Stimulated activated CD8-positive, alpha-beta memory T cell treated with anti-CD3 and anti-CD28 coated beads, Interleukin-4, amount 100 ng/mL, for 24 hours (primary cell): Measurements from ENCODE around the gene FSHR.

Source experiments
- DNase-seq: peaks from one replicate; pipeline ENCODE4 v3.0.0-alpha.2; 2020; ENCODE audit warnings: low read depth

FSHR gene

GRCh38 chr2:49111456-49111855 is 42.9 kb downstream of the FSHR start:
- no peak for DNase-seq

- DNase-seq: no peak
These were observed 43.3 kb downstream of the FSHR start for GRCh38 chr2:49111006-49111405.

- DNase-seq: no peak
These were observed 43.7 kb downstream of the FSHR start for GRCh38 chr2:49110571-49110970.

GRCh38 chr2:49108851-49109250 is 45.5 kb downstream of the FSHR start:
- DNase-seq: no peak

- DNase-seq: no peak
These were observed 45.9 kb downstream of the FSHR start for GRCh38 chr2:49108436-49108835.

GRCh38 chr2:49105506-49105905 is 48.8 kb downstream of the FSHR start:
- DNase-seq: no peak

- DNase-seq: no peak
These were observed 52.2 kb downstream of the FSHR start for GRCh38 chr2:49102146-49102545.

GRCh38 chr2:49080681-49081080 is 73.6 kb downstream of the FSHR start:
- no peak for DNase-seq

GRCh38 chr2:49070716-49071115 is 83.6 kb downstream of the FSHR start:
- no peak for DNase-seq

GRCh38 chr2:49069829-49070228 is 84.5 kb downstream of the FSHR start:
- DNase-seq: no peak

GRCh38 chr2:49068613-49069012 is 85.7 kb downstream of the FSHR start:
- DNase-seq: no peak

- no peak for DNase-seq
These were observed 86.3 kb downstream of the FSHR start for GRCh38 chr2:49067971-49068370.

- DNase-seq: no peak
These were observed 101.2 kb downstream of the FSHR start for GRCh38 chr2:49053156-49053555.

- DNase-seq: no peak
These were observed 104.0 kb downstream of the FSHR start for GRCh38 chr2:49050265-49050664.

- DNase-seq: no peak
These were observed 105.2 kb downstream of the FSHR start for GRCh38 chr2:49049161-49049560.

GRCh38 chr2:49045083-49045482 is 109.2 kb downstream of the FSHR start:
- no peak for DNase-seq

GRCh38 chr2:49044350-49045079 is 109.8 kb downstream of the FSHR start:
- no peak for DNase-seq

GRCh38 chr2:49043405-49043982 is 110.8 kb downstream of the FSHR start:
- DNase-seq: no peak

GRCh38 chr2:49042488-49042887 is 111.8 kb downstream of the FSHR start:
- DNase-seq: no peak

GRCh38 chr2:49041061-49041460 is 113.3 kb downstream of the FSHR start:
- DNase-seq: no peak

GRCh38 chr2:49037197-49037596 is 117.1 kb downstream of the FSHR start:
- DNase-seq: no peak

GRCh38 chr2:49035481-49035880 is 118.8 kb downstream of the FSHR start:
- no peak for DNase-seq

- no peak for DNase-seq
These were observed 120.7 kb downstream of the FSHR start for GRCh38 chr2:49033394-49034185.
